AG08396 (cell line): Measurements from ENCODE around the gene RAB33A.
"Not testable (repeated sequence)": the region's sequence is repeated elsewhere in the genome, so short reads cannot be mapped to it uniquely, and the experiment has no call there.

Experiments used
- DNase-seq: peaks from one replicate; pipeline ENCODE4 v3.0.0; 2012; ENCODE audit warnings: low spot score, mixed read lengths

RAB33A gene

DNA sequence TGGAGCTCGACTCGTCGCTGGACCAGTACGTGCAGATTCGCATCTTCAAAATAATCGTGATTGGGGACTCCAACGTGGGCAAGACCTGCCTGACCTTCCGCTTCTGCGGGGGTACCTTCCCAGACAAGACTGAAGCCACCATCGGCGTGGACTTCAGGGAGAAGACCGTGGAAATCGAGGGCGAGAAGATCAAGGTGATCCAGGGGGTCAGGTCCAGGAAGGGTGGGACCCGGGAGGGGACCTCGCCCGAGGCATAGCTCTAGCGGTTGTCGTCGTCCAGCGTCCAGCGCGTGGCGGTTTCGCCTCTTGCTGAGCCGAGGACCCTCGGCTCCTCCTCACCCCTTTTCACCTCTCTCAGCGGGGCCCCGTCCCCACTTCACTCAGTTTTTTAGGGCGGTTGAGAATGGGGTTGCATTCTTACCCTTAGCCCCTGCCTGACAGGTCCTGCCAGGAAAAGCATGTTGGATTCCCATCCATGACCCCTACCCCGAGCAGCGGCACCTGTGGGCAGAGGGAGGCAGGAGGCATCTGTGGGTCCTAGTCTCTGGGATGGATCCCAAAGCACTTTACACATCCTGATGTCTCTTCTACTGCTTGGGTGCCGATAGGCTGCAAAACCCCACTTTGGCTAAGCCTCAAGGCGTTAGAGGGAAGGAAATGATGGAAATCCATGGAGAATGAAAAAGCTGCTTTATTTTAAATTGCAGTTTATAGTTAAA is 524 bp downstream of the RAB33A start:
- no peak for DNase-seq

DNA sequence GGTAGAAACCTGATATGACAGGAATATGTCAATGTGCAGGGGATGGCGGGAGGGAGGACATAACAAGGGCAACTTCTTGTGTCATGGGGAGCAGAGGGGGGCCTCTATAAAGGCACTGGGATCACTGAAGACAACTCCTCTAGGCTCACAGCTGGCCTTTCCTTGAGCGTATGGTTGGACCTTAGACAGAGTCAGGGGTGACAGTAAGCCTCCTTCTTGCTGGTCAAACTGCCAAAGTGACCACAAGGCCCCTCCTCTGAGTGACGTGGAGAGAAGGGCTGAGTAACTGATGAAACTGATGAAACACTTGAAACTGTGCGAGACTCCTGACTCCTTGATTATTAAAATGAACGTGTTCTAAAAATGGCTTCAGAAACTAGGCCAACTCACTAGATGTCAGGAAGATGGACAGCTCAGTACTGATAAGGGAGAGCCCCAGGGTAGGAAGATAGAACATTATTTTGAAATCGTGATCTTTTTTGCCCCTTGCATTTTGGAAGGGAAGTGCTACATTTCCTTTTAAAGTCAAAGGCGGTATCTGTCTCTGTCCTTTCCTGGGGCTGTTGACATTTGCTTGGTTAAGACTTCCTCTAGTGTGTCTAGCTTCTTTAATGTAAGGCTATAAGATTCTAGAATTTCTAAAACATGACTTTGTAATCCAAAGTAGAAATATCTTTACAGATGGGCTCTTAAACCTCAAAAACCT is 1.6 kb downstream of the RAB33A start:
- DNase-seq, result peak; percentile 81

DNA sequence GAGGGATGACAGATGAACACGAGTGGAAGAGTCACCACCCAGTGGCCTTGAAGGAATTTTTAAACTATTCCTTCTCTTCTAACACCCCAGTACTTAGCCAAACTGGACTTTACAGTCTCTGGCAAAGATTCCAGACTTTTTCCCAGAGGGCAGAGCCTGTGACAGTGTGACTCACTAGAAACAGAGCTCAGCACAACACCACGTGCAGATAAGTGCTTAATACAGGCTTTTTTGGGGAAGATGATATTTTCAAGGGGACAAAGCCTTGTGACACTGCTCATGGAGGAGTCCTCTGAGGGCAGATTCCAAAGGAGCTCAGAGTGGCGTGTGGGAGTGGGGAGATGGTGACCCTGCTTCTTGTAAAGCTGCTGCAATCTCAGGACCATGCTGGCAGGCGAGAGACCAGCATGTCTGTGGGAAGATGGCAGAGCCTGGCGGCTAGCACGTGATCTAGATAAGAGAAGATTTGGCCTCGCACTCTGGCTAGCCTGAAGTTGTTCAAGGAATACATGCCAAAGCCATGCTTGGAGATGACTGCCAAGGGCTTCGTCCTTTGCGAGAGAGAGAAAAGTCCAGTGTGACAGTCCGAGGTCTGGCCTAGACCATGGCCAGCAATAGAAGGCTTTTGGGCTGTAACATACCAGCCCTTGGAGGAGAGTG is 2.4 kb downstream of the RAB33A start:
- peak; percentile 73 for DNase-seq

DNA sequence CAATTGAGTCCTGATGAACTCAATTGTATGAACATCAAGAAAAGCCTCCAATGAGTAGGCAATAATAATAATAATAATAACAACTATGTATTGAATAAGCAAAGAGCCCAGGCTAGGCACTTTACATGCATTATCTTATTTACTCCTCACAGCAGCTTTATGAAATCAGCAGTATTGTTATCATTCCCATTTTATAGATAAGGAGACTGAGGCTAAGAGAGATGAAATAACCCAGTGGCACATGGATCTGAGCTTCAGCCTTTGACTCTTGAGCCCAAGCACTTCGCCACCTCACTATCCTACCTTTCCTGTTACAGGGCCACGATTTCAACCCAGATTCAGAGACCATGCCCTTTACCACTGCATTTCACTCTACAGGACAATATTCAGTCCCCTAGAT is 3.2 kb downstream of the RAB33A start:
- no peak for DNase-seq

DNA sequence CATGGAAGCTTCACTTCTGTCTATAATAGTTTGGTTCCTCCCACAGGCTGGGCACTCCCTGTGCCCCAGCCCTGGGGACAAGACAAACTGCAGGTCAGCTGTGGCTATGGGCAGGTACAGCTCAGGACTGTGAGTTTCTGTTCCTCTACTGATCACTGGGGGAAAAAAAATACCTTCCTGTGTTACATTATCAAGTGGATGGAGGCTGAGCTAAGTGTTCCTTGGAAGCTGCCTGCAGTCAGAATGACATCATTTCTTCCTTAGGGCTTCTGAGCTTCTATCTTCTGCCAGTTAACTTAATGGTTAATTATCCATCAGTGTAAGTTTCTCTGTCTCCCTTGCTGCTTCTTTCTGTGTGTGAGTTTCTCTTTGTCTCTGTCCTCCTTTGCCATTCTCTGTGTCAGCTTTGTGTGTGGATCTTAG is 4.6 kb downstream of the RAB33A start:
- DNase-seq, result no peak

DNA sequence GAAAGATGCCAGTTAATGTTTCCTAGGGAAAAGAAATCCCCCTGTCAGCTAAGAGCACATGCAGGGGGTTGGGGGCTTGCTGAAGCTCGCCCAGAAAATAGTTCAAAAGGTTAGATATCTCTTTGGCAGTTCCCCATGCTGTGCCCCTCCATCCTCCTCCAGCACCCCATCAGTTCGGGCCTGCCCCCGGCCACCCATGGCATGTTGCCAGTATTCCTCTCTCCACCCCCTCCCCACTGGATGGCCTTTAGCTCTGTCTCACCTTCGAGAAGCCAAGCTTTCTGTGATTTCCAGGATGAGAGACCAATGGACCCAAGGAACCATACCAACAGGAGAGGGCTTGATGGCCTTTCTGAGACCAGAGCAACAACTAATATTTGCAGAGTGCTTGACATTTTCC is 5.2 kb downstream of the RAB33A start:
- DNase-seq, result no peak

DNA sequence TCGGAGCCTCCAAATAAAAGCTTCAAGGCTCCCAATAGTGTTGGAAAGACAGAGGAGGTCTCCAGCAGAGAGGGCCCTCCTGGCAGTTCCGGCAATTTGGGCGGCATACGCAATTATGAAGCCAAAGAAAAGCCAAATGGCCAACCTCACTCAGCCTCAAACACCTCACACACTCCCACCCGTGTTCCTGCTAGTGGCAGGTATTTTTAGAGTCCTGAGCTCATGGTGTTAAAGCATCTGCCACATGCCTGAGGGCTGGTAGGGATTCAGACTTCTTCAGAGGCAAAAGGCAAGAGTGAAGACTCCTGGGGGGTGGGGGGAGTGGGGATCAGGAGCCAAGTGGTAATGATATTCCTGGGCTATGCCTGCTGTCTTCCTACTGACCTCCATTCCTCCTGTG is 7.4 kb downstream of the RAB33A start:
- no peak for DNase-seq

DNA sequence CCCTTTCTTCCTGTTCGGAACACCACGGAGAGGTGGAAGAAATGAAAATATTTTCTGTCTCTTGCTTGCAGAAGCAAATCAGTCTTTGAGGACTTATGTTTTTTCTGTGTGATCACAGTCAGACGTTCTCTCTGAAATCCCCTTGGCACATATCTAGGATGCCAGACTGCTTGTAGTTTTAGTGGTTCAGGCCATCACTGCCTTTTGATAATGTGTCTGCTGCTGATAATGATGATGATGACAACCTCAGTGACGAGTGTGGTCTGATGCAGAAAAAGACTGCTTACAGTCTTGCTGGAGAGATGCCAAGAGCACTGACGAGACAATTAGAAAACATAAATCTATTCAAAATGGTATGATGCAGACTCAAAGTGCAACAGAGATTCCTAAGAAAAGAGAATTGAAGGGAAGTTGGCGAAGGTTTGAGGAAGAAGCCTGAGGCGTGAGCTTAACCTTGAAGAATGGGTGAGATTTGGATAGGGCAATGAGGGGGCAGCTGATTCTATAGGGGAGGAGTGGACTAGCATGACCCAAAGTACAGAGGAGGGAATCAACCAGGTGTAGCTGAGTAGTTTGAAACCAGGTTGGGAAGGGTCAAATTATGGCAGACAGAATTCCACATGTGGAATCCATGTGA is 7.9 kb downstream of the RAB33A start:
- no peak for DNase-seq

DNA sequence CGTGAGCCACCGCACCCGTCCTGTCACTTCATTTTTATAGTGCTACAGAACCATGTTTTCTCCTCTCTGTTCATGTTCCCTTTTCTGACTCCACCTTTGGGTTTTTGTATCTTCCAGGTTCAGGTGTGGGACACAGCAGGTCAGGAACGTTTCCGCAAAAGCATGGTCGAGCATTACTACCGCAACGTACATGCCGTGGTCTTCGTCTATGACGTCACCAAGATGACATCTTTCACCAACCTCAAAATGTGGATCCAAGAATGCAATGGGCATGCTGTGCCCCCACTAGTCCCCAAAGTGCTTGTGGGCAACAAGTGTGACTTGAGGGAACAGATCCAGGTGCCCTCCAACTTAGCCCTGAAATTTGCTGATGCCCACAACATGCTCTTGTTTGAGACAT is 12.4 kb downstream of the RAB33A start:
- DNase-seq, result no peak

DNA sequence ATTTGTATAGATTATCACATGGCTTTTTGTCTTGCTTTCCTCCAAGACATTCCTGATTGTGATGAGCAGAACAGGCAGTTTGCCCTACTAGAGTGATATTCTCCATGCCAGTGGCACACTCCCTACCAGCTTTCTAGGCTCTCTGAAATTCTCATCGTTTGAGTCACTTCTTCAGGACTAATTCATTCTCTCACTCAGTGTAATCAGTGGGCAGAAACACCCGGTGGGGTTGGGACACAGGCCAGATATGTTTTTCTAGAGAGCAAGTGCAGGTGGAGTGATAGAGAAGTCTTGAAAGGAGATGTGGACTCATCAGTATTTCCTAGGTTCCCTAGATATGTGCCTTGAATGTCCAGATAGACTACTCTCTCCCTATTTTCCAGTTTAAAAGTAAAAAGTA is 13.1 kb downstream of the RAB33A start:
- DNase-seq, result no peak

DNA sequence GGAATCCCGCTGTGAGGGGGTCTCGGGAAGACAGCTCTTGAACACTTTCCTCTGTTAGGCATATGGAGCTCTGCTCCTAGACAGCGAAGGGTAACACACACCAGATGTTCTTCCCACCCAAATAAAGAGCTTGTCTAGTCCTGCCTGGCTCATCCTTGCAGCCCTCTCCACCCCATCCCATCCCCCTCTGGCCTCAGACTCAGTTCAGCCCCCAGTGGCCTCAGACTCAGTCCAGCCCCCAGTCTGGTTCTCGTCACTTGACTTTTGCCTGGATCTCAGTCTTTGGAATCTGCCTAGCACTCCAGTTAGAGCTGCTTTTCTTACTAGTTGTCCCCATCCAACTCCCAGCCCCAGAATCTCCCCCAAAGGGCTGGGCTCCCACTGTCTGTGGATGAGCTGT is 14.9 kb downstream of the RAB33A start:
- no peak for DNase-seq

DNA sequence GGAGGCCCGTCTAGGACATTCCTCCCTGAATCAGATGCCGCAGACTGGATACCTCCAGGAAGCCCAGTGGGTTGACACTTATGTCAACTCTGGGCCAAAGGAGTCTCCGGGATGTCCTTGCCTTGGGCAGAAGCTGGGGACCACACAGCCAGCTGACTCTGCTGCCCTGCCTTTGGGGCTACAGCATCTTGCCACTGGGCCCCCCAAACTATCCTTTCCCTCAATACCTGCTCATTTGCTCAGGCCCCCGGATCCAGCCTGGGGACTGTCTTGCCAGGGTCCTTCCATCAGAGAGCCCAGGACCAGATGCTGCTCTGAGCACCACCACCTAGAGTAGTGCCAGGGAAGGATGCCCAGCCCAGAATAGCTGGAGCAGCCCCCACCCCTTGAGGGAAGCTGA is 19.0 kb downstream of the RAB33A start:
- DNase-seq, result no peak

DNA sequence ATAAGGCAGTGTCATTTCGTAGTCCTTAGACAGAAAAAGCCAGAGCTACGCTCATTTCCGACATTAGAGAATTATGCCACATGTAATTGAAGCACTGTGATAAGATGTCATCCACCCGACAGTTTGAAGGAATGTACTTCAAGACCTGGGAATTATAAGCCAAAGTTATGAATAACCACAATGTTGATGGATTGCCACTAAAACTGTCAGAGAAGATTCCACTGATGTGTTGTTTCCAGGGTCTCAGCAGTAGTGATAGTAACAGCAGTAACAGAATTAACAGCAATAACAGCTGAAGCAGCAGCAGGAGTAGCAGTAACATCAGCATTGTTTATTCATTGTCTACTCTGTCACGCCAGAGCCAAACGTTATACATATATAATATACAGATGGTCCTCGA is 24.7 kb downstream of the RAB33A start:
- DNase-seq, result no peak

DNA sequence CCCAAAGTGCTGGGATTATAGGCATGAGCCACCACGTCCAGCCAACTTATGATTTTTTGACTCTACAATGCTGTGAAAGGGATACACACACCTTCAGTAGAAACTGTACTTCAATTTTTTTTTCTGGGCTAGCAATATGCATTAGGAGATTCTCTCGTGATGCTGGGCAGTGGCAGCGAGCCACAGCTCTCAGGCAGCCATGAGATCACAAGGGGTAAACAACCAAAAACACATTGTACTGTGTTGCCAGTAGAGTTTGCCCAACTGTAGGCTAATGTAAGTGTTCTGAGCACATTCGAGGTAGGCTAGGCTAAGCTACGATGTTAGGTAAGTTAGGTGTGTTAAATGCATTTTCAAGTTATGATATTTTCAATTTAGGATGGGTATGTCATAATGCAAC is 25.7 kb downstream of the RAB33A start:
- DNase-seq, result no peak

DNA sequence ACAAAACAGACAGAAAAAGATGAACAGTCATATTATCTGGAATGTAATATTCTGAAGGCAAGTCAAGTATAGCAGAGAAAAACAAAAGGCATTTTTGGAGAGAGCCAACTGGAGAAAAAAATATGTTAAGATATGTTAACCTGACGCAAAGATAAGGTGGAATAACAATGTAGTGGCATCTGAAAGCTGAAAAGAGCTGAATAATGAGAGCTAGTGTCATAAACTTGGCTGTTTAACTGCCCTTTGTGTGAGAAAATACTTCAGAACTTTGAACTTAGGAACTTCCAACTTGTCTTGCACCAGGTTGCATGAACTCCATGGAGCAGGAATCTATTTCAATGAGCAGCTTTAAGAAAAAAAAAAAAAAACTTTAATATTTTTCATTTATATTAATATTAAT is 32.9 kb downstream of the RAB33A start:
- no peak for DNase-seq

DNA sequence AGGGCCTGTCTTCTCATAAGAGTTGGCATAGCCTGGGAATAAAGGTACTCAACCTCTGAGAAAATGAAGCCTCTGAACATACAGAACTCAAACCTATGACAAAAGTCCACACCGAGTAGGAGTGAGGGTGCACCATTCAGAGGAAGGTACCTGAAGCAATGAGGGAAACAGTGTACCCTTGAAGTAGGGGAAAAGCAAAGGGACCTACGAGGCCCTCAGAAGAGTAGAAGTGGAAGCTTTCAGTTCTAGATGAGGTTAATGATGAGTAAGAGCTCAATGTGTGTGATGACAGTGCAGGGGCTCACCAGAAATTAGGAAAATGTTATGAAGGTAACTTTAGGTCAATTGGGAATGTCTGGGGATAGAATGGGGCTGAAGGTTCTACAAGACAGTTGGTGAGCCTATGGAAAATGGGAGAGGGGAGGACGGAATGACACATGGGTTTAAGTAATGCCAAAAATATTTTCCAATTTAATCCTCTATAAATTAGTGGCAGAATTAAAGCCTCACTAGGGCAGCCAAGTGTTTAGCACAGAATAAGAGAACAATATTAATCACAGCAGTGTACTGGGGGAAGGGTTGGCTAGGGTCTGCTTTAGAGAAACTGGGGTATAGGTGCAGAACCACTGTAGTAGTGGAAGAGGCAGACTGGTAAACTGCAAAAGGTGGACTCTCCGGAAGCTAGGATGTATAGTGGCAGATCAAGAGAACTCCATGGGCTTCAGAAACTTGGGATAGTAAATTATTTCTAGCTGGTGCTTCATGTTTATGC is 39.8 kb downstream of the RAB33A start:
- no peak for DNase-seq

DNA sequence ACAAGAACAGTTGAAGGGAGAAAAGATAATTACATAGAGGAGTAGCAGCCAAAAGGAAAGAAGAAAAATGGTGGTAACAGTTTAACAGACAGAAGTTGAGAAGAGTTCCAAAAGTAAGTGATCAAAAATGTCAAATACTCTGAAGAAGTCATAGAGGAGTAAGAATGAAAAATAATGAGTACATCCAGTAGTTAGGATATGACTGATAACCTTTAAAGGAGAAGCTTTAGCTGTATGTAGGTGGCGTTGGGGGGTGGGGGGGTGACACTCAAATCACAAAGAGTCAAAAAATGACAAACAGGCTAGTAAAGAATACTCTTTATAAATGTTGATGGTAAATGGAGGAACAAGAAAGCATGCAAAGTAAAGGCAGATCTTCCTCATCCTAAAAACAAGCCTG is 40.6 kb downstream of the RAB33A start:
- no peak for DNase-seq

DNA sequence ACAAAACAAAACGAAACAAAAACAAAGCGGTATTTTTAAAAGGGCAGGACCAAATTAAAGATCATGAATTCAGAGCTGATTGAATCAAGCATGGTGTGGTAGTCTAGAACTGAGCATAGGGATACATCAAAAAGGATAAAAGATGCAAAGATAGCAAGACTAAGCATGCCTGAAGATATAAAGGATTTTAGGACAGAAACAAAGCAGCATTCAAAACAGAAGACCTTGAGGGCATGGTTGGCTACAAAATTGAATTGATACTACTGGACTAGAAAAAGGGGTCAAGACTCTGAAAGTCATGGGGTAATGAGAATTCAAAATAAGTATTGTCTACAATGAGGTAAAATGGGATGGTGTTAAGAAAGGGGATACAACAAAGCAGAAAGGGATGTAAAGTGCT is 41.6 kb downstream of the RAB33A start:
- no peak for DNase-seq

DNA sequence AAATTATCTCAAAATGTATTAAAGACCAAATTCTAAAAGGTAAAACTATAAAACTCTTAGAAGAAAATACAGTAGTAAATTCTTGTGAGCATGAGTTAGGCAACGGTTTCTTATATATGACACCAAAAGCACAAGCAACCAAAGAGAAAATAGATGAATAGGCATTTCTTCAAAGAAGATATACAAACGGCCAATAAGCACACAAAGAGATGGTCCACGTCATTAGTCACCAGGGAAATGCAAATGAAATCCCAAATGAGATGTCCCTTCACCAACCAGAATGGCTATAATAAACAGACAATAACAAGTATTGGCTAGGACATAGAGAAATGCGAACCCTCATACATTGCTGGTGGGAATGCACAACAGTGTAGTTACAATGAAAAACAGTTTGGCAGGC is 44.6 kb downstream of the RAB33A start:
- DNase-seq, result peak; percentile 6

DNA sequence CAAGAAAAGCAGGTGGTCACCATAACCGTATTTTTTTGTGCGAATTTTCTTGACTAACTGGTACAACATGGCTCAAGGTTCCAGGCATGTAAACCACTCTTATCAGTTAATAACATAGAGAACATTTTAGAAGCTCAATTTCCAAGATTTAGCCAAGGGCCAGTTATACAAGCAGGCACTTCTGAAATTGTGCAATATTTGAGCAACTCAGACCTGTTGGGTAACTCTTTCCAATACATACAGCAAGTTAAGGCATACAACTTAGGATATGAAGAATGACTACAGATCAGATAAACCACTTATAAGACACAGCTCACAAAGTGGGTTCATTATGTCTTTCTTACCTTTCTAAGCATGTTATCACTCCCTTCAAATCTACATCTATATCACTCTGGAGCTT is 53.0 kb downstream of the RAB33A start:
- no peak for DNase-seq

DNA sequence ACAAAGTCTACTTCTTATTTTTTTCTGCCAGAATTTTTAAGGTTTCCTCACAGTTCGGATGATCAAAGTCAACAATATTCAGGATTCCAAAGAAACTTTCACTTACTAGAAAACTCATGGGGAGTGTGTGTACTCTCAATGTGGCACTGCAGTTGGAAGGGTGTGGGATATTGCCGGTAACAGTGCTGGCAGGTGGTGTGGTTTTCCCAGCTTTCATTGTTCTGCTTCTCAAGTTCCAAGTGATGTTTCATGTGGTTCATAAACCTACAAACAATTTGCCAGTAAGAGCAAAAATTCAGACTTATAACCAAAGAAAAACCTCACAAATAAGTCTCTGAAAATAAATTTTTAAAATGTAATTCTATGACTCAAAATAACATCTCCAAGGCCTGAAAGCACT is 57.1 kb downstream of the RAB33A start:
- no peak for DNase-seq

DNA sequence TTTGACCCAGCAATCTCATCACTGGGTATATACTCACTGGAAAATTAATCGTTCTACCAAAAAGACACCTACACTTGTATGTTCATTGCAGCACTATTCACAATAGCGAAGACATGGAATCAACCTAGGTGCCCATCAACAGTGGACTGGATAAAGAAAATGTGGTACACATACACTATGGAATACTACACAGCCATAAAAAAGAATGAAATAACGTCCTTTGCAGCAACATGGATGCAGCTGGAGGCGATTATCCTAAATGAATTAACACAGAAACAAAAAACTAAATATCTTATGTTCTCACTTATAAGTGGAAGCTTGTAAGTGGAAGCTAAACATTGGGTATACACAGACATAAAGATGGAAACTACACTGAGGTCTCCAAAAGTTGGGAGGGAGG is 59.4 kb downstream of the RAB33A start:
- DNase-seq, result not testable (repeated sequence)
